ENCODE measurements around the gene CLEC11A.
A peak's percentile ranks its signal among the peaks of the same experiment; 100 is the strongest.
"Not testable (repeated sequence)": the region's sequence is repeated elsewhere in the genome, so short reads cannot be mapped to it uniquely, and the experiment has no call there.

The CLEC11A gene

GRCh38 chr19:50763521-50763920, 40.4 kb downstream of the CLEC11A start:
- not testable (repeated sequence) for DNase-seq

GRCh38 chr19:50764409-50764808, 41.2 kb downstream of the CLEC11A start:
- DNase-seq, result peak; percentile 57

GRCh38 chr19:50766746-50767145, 43.6 kb downstream of the CLEC11A start:
- DNase-seq, result not testable (repeated sequence)

DNA sequence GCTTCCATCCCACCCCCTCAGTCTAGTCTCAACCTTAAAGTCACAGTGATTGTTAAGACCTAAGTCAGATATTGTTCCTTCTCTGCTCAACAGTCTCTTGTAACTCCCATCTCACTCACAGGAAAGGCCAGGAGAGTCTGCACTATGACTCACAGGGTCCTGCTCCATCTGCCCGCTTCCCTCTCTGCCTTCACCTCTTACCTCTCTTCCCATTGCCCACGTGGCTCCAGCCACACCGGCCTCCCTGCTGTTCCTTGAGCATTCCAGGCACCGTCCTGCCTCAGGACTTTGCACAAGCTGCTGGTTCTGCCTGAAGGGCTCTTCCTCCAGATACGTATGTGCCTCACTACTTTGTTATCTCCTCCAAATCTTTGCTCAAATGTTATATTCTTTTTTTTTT, 44.1 kb downstream of the CLEC11A start:
- DNase-seq, result not testable (repeated sequence)

- DNase-seq, result no peak
These were observed 45.1 kb downstream of the CLEC11A start for GRCh38 chr19:50768277-50768676.

- DNase-seq, result not testable (repeated sequence)
These were observed 47.0 kb downstream of the CLEC11A start, which contains the start of gene GPR32 for GRCh38 chr19:50770164-50770563. Gene GPR32, plus strand, starts transcription at chr19:50770464. Its CDS starts 137 bp downstream, at chr19:50770601.

GRCh38 chr19:50770888-50771287, 47.7 kb downstream of the CLEC11A start:
- no peak for DNase-seq

- DNase-seq, result no peak
These were observed 49.3 kb downstream of the CLEC11A start for GRCh38 chr19:50772476-50772875.

DNA sequence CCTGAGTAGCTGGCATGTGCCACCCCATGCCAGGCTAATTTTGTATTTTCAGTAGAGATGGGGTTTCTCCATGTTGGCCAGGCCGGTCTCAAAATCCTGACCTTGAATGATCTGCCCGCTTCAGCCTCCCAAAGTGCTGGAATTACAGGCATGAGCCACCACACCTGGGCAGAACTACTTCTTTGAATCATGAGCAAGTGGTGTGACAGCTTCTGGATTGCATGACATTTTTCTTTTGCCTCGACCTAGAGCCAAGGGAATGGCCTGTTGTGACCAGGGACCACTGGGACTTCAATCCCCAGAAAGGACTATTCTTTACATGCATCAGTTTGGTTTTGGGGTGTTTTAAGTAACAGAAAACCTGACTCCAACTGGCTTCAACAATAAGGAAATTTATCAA, 49.7 kb downstream of the CLEC11A start:
- DNase-seq, result not testable (repeated sequence)

- not testable (repeated sequence) for DNase-seq
These were observed 50.3 kb downstream of the CLEC11A start for GRCh38 chr19:50773454-50773853.
